HL-60 (cell line): Measurements from ENCODE around the gene PGM1.

Experiments used
- CTCF ChIP-seq: IDR thresholded peaks from one replicate; pipeline ENCODE4 v1.5.1; 2011; ENCODE audit warnings: low read length, control low read depth, inconsistent platforms; ENCODE audit not compliant: insufficient read depth
- SPI1 ChIP-seq: IDR thresholded peaks from 2 replicates; pipeline ENCODE4 v1.6.1; 2012; ENCODE audit warnings: low read depth, mild to moderate bottlenecking, borderline replicate concordance

DNA sequence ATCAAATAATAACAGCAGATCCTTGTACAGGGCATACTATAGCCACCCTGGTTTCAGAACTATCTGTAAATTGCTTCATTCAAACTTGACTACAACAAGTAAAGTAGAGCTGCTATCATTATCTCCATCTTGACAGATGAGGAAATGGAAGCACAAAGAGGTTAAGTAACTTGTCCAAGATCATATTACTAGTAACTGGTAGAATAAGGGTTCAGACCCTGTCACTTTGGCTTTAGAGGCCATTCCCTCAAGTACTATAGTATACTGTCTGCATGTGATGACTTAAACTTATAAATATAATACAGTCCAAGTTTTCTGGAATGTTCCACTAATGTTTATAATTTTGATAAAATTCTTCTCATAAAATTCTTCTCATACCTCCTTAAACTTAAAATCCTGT lies 24.8 kb downstream of the PGM1 start:
- TF ChIP-seq CTCF (no peak), SPI1 (no peak)
